C4-2B (cell line): ENCODE measurements around the gene ZBTB16.

Experiments
- ZFX ChIP-seq: fragments of 450-650 bp; IDR thresholded peaks from 2 replicates; pipeline ENCODE4 v1.6.1; 2017
- TF ChIP-seq, protein P1 (sequence below): fragments of 450-650 bp; conservative IDR thresholded peaks from 2 replicates; pipeline ENCODE4 v1.5.1; 2017; ENCODE audit warnings: mild to moderate bottlenecking

DNA sequence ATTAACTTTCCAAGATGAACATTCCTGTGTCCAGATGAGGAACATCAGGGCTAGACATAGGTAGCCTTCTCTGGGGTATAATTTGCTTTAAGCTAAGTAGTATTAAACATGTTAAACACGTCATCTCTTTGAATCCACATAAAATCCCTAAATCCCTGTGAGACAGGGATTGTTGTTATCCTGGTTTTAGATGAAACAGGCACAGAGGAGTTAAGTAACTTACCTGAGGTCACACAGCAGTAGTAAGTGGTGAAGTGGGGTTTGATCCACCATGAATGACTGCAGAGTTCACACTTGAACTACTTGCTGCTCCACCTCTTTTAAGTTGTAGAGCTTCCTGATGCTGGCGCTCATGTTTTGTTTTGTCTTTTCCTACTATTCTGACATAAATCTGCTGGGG lies 154.1 kb downstream of the ZBTB16 start:
- TF ChIP-seq, protein P1, sequence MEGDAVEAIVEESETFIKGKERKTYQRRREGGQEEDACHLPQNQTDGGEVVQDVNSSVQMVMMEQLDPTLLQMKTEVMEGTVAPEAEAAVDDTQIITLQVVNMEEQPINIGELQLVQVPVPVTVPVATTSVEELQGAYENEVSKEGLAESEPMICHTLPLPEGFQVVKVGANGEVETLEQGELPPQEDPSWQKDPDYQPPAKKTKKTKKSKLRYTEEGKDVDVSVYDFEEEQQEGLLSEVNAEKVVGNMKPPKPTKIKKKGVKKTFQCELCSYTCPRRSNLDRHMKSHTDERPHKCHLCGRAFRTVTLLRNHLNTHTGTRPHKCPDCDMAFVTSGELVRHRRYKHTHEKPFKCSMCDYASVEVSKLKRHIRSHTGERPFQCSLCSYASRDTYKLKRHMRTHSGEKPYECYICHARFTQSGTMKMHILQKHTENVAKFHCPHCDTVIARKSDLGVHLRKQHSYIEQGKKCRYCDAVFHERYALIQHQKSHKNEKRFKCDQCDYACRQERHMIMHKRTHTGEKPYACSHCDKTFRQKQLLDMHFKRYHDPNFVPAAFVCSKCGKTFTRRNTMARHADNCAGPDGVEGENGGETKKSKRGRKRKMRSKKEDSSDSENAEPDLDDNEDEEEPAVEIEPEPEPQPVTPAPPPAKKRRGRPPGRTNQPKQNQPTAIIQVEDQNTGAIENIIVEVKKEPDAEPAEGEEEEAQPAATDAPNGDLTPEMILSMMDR, result no peak
- no peak for TF ChIP-seq ZFX
